GM21786 (cell line): Measurements from ENCODE around the gene SRPK3.
A peak's percentile ranks its signal among the peaks of the same experiment; 100 is the strongest.
"Not testable (repeated sequence)": the region's sequence is repeated elsewhere in the genome, so short reads cannot be mapped to it uniquely, and the experiment has no call there.

Experiments
- ATAC-seq: cut with Tn5 transposase; IDR thresholded peaks from one replicate; pipeline ENCODE4 v1.9.1; 2021; ENCODE audit not compliant: unreplicated experiment

SRPK3 gene

DNA sequence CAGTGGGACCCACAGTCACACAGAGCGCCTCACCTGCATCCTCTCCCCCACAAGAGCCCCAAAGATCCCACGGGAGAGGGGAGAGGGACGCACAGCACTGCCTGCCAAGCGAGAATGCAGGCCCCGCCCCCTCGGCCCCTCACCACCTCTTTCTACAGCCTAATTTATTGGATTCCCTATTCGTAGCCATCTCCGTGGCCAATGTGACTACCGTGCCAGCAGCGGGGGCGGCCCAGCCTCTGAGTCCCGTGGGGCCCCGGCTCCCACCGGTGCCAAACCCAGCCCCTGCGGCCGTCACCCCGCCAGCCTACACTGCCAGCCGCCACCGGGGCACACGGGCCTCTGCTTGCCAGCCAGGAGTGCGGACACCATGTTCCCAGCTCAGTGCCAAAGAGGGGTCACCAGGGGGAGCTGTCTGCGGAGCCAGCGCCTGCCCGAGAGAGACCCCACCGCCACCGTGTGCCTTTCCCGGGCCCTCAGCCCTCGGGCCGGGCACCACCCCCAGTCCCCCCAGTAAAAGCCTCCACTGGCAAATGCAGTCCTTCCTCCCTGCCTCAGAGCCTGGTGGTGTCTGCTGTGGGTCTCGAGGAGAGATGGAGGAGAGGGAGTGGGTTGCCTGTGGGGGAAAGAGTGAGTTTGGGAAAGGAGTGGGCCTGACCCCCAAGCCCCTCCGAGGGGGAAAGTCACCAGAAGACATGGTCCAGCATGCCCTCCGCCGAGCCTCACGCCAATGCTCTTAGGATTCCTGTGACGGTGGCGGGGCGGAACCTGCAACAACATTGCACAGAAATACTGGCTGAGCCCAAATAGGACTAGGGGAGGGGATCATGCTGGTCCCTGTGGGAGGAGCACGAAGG lies 36.4 kb upstream of the SRPK3 start:
- no peak for ATAC-seq

DNA sequence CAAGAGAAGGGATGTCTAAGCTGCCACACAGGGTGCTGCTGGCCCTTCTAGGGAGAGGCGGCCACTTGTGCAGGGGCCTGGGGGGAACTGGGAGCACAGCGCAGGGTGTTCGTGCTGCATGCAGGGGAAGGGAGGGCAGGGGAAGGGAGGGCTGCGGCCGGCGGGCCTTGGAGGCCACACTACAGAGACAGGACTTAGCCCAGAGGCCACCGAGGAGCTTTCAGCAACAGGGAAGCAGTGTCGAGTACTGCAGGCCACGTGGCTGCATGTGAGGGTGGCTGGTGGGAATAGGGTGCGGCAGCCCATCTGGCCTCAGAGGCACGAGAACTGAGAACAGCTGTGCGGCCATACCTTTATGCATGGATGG lies 35.8 kb upstream of the SRPK3 start:
- ATAC-seq: not testable (repeated sequence)

DNA sequence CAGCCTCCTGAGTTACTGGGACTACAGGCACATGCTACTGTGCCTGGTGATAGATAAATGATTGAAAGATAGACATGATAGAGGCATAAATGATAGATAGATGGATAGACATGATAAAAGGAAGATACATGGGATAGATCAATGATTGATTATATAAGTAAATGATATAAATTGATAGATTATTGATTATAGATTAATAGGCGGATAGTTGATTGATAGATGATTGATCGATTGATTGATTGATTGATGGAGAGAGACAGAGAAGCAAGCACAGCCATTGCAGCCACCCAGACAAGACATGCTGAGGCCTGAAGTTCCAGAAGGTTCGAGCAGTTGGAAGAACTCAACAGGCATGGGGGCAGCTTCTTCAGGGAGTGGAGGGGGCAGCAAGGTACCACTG lies 34.5 kb upstream of the SRPK3 start:
- no peak for ATAC-seq

DNA sequence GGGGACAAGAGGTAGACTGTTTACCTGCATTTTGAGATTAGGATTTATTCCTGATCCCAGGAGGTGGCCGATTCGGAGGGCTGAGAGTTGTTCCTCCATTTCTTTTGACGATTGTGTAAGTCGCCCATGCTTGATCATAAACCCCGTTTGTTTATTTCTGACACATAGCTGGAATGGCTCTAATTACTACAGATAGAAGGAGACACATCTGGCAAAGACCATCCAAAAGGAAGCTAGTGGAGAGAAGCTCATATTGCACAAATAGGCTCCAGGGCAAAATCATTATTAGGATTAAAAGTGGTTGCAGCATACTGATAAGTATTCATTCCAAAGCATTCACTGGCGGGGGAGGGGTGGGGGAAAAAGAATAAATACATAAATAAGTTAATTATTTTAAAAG lies 33.9 kb upstream of the SRPK3 start:
- ATAC-seq: not testable (repeated sequence)

DNA sequence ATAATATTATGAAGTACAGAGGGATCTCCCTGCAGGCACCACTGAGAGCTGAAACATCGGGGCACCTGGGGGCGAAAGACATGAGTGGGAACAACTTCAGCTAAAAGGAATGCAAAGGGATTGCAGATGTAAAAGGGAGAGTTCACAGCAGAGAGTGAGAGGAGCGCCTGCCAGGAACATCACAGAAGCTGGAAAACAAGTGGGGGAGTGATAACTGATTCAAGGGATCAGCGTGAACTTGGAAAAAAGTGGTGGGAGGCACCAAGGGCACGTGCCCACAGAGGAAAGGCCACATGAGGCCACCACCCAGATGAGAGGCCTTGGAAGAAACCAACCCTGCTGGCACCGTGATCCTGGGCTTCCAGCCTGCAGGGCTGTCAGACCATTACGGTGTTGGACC lies 31.8 kb upstream of the SRPK3 start:
- not testable (repeated sequence) for ATAC-seq

DNA sequence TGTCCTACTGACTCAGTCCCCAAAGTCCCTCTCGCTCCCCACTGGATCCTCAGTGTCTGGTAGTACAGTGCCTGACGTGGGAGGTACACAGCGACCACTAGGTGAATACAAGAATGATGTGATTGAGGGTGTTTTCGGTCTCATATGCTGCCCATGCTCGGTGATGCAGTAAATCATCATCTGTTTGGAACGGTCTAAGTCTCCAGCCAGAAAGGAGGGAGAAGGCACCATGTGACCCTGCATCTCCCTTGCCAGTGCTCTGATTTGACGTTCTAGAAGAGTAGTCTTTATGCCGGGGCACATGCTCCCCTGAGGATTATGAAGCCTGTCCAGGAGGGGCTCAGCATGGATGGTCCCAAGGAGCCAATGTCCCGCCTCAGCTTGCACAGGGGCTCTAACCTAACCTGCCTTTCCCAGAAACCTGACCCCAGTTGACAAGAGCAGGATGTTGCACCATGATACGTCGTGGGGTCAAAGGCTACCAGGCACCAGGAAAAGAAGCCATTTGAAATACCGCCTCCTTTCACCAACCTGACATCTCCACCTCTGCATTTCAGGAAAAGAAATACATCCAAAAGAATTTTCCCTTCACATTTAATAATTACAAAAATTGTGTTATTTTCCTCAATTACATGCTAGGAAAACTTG lies 30.6 kb upstream of the SRPK3 start:
- no peak for ATAC-seq

DNA sequence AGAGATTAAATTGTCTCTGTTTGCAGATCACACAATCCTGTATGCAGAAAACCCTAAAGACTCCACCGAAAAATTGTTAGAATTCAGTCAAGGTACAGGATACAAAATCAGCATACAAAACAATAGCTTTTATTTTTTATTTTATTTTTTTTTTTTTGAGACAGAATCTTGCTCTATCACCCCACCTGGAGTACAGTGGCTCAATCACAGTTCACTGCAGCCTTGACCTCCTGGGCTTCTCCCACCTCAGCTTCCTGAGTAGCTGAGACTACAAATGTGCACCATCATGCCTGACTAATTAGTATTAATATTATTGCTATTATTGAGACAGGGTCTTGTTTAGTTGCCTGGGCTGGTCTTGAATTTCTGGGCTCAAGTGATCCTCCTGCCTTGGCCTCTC lies 25.7 kb upstream of the SRPK3 start:
- ATAC-seq: no peak

DNA sequence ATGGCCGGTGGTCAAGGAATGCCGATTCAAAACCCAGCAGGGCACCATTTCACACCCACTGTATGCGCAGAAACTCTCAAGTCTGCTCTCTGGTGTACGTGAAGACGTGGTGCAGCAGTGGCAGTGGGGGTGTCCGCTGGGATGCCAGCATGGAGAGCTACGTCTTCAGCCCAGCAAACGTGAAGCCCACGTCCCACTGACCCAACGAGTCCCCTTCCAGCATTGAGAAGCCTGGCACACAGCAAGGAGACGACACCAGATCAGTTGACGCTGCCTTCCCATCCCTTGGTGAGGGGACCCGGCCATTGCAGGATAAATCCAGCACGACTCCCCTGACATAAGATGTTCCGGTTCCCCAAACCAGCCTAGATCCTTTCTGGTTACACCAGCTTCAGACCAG lies 19.0 kb upstream of the SRPK3 start:
- ATAC-seq: no peak

DNA sequence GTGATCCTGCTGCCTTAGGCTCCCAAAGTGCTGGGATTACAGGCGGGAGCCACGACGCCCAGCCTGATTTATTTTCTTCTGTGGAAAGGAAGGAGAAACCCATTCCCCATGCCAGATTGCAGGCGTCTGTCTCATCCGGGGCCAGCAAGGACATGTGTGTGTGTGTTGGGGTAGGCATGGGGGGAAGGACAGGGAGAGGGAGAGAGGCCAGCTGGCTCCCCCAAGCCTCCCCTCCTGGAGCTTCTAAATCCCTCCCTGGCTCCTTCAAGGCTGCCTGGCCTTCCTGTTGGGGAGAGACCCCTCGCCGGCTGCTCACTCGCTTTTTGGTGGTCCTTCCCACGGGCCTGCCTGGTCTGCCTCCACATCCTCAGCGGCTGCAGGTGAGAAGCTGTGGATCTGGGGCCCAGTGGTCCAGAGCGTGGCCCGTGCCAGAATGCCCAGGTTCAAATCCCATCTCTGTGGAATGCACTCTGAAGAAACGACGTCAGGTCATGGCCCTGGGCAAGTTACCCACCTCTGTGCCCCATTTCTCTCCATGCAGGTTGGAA lies 18.1 kb upstream of the SRPK3 start:
- ATAC-seq: no peak

DNA sequence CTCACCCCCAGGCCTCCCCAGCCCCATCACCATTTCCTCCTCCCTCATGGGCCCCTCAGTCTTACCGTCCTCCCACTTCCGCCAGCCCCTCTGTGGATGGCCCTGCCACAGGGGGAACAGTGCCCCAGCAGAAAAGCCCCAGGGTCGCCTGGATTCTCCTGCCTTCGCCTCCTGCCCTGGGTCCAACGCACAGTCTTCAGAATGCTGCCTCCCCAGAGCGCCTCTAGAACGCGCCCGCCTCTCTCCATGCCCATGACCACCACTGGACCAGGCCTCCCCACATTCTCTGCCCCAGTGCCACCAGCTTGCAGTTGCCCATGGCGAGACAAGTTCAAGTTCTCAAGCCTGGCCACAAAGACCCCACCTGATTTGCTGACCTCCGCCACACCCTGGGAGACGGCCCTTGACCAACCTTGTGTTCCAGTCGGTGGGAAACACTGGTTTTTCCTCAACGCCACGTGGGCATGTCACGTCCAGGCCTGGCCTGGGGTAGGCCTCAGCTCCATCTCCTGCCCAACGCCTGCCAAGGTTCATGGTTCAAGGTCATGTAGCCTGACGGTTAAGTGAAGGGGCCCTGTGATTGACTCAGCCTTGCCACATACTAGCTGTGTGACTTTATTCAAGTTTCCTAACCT lies 17.4 kb upstream of the SRPK3 start:
- ATAC-seq: no peak

DNA sequence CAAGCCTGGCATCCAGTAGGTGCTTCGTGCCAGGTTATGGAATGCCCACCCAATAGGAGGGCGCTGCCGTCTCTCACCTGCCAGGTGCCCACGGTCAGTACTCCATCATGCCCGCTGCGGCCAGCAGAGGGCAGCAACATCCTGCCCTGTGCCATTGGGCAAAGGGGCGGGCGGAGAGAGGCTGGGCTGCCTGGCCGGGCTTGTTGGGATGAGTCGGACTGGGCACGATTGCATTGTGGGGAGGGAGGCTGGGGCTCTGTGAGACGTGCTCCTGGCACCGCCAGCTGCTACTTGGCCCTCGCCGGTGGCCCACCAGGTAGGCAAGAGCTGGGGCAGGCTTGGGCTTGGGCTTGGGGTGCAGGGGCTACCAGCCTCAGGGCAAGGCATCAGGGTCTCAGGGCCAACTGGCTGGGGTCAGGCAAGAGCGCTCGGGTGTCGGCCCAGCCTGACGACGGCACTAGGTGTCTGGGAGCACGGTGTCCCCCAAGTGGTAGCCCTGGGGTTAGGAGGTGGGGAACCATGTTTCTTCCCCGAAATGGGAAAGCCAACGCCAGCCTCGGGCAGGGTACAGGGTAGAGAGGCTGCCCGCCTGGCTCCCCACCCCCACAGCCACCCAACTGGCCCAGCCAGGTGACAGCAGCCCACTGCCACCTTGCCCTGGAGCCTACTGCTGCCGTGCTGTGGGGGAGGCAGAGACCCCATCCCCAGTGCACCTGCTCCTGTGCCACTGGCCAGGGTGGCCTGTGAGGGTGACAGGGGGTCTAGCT lies 16.7 kb upstream of the SRPK3 start, which contains the start of gene PLXNB3:
PLXNB3 (plus strand) TSS at position 261 of the 767 bp plus-strand sequence. CDS start 1,287 bp downstream, outside the sequence.
- peak; percentile 78 for ATAC-seq

DNA sequence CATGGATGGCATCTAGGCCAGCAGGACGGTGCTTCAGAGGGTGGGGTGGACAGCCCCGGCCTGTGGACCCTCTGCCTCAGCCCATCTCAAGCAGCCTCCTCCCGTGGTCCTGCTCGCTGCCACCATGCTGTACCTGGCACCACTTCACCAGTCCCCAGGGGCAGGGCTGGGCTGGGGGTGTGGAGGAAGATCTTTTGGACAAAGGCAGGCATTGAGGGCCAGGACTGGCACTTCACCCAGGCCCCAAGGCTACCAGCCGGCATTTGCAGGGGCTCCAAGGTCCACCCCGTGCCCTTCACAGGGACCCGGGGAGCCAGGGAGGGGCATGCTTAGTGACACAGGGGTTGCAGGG lies 16.1 kb upstream of the SRPK3 start:
- no peak for ATAC-seq

DNA sequence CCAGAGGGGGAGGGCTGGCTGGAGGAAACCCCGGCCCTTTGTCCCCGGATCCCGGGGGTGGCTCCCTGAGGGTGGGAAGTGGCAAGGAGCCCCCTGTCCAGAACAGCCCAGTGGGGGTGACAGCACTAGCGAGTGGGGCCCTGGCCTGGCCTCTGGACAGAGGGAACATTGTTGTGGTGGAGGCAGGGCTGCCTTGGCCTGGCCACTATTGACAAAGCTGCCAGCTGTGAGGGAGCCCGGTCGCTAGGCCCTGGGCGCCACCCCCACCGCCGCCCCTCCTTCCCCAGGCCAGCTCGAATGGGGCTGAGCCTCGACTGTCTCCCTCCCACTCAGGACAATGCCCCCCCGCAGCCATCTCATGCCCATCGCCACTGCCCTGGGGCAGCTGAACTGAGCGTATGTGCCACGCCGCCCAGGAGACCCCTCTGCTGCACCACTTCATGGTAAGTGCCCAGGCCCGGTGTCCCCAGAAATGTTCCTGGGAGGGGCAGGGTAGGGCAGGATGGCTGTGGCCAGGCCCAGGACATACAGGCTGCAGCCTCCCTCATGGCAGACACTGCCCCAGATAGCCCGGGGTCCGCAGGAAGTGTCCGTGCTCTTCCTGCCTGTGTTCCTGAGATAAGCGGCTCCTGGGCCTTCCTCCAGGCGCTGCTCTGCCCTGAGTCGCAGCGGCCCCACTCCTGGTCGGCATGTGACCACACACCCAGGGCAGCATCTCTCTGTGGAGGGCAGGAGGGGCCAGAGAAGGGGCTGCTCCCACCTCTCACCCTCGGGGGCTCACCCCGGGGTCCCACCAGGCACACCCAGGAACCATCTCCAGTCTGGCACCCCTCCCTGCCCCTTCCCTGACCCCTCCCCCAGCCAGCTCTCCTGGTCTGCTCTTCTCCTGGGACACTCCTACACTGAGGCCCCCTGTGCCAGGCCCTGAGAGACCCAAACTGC lies 15.4 kb upstream of the SRPK3 start:
- no peak for ATAC-seq

DNA sequence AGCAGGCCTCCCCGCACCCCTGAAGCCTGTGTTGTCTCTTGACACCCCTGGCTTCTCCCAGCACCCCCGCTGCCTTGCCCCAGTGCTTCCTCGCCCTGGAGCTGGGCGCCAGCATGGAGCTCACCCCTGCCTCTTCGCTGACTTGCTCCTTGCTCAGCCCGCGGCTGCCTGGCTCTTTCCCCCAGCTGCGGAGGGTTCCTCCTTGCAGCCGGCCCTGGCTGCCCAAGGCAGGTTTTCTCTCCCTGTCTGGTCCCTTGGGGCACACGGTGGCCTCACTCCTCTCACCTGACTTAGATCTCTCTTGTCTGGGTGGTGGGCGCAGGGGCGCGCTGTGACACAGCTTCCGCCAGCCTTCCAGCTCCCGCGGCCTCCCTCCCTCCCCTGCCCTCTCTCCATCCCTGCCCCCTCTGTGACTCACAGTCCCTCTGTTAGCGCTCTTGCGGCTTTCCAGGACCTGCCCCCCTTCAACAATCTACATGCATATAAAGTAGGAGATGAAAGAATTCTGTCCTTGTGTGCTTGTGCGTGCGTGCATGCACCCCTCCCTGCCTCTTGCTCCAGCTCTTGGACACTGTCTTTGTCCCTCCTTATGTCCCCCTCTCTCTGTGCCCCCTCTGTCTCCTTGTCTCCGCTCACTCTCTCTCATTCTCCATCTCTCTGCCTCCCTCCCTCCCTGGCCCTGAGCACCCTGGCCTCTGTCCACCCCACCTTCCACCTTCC lies 14.6 kb upstream of the SRPK3 start:
- ATAC-seq: no peak

DNA sequence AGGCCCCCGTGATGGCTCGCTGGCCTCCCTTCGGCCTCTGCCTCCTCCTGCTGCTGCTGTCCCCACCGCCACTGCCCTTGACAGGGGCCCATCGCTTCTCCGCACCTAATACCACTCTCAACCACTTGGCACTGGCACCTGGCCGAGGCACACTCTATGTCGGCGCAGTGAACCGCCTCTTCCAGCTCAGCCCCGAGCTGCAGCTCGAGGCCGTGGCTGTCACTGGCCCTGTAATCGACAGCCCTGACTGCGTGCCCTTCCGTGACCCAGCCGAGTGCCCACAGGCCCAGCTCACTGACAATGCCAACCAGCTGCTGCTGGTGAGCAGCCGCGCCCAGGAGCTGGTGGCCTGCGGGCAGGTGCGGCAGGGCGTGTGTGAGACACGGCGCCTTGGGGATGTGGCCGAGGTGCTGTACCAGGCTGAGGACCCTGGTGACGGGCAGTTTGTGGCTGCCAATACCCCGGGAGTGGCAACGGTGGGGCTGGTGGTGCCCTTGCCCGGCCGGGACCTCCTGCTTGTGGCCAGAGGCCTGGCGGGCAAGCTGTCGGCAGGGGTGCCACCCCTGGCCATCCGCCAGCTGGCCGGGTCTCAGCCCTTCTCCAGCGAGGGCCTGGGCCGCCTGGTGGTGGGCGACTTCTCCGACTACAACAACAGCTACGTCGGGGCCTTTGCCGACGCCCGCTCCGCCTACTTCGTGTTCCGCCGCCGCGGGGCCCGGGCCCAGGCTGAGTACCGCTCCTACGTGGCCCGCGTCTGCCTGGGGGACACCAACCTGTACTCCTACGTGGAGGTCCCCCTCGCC lies 13.8 kb upstream of the SRPK3 start:
- no peak for ATAC-seq

DNA sequence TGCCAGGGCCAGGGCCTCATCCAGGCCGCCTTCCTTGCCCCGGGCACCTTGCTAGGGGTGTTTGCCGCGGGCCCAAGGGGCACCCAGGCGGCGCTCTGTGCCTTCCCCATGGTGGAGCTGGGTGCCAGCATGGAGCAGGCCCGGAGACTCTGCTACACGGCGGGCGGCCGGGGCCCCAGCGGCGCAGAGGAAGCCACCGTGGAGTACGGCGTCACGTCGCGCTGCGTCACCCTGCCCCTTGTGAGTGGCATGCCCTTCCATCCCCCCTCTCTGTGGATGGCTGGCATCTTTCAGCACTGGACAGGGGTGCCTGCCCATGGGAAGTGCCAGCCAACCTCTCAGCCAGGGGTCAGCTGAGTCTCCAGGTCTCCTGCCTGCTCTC lies 13.2 kb upstream of the SRPK3 start:
- ATAC-seq: no peak

DNA sequence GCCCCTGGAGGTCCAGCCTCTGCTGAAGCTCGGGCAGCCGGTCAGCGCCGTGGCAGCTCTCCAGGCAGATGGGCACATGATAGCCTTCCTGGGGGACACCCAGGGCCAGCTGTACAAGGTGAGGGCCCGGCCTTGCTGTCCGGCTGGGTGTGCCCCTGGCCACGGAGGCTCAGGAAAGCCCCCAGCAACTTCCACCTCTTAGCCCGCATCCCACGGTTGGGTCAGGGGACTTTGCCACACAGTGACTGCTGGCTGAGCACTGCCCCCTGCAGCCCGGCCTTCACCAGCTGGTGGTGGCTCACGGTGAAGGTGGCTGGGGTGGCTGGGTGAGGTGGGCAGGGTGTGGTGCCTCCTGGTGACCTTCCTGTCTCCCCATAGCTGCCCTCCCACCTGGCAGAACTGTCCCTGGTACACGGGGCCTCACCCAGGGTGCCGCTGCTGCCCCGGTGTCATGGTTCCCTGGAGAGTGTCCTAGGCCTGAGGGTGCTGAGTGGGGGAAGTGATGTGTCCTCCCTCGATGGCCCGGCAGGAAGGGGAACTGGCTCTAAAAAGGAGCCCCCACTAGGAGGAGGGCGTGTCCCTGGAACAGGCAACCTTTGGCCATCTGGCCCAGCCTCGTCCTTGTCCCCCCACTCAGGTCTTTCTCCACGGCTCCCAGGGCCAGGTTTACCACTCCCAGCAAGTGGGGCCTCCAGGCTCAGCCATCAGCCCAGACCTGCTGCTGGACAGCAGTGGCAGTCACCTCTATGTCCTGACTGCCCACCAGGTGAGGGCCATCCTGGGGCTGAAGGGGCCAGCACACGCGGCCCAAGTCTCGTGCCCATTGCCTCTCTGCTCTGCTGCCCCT lies 12.3 kb upstream of the SRPK3 start:
- no peak for ATAC-seq
